Measurements from ENCODE around the gene GLP1R. TPM values are rescaled to one million over a fixed set of nuclear protein-coding genes. Genes with fewer than 3 reads are reported as not detected.

Gene GLP1R
- total RNA-seq, 1 experiment from 2014 or later, result not detected

DNA sequence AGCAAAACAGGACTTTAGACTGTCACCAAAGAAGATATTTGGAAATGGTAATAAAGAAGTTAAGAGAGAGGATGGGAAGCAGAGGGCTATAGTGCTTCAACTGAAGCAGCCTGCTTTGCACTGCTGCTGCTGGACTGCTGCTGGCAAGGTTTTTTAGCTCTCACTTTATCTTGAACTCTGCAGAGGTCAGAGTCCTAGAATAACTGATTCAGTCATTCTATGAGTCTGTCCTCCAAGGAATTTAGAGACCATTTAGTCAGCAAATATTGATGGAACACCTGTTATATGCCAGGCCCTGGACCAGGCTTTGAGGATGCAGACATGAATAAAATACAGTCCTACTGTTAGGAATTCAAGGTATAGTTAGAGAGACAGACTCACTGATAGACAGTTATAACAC lies 75.5 kb downstream of the GLP1R start:
- Histone ChIP-seq H3K4me1 (ENCODE audit: insufficient read depth, low read length) (no peaks in the 10 kb centered on the region), H3K9ac (ENCODE audit: low read length) (no peak overlapping the region), H3K9me3 (ENCODE audit: low read length) (no peaks in the 10 kb centered on the region), H3K27me3 (ENCODE audit: low read length) (peaks cover 20% of the 10 kb centered on the region), H3F3A (ENCODE audit: low read length, unreplicated experiment) (no peaks in the 10 kb centered on the region), H3K9me2 (replicated peaks; ENCODE audit: low read length) (no peaks in the 10 kb centered on the region), H3K79me2 (ENCODE audit: low read length) (no peaks in the 10 kb centered on the region), H3K36me3 (ENCODE audit: low read depth, low read length) (no peaks in the 10 kb centered on the region), H4K20me1 (ENCODE audit: low read length) (no peaks in the 10 kb centered on the region), H2AFZ (ENCODE audit: low read length) (no peak overlapping the region), H3K4me3 (ENCODE audit: low read length) (no peak overlapping the region), H3K4me2 (ENCODE audit: low read length) (no peak overlapping the region), H3K27ac (ENCODE audit: low read length) (no peak overlapping the region)
- no peak for ATAC-seq
- CTCF ChIA-PET, result no interaction called here
- BruUV-seq (replicated peaks), result no TSS peak
- POLR2A ChIA-PET (ENCODE audit: unreplicated experiment), result no interaction called here
- TF ChIP-seq, protein P1, sequence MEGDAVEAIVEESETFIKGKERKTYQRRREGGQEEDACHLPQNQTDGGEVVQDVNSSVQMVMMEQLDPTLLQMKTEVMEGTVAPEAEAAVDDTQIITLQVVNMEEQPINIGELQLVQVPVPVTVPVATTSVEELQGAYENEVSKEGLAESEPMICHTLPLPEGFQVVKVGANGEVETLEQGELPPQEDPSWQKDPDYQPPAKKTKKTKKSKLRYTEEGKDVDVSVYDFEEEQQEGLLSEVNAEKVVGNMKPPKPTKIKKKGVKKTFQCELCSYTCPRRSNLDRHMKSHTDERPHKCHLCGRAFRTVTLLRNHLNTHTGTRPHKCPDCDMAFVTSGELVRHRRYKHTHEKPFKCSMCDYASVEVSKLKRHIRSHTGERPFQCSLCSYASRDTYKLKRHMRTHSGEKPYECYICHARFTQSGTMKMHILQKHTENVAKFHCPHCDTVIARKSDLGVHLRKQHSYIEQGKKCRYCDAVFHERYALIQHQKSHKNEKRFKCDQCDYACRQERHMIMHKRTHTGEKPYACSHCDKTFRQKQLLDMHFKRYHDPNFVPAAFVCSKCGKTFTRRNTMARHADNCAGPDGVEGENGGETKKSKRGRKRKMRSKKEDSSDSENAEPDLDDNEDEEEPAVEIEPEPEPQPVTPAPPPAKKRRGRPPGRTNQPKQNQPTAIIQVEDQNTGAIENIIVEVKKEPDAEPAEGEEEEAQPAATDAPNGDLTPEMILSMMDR (conservative IDR thresholded peaks at IDR 0.05; ENCODE audit: low read depth, low read length), result no peak
- TF ChIP-seq EZH2phosphoT487 (IDR thresholded peaks at IDR 0.05; ENCODE audit: borderline replicate concordance, low read length) (no peak), EZH2 (IDR thresholded peaks at IDR 0.05; ENCODE audit: low read length, unreplicated experiment) (no peak)
- DNase-seq, result no peak
- intact Hi-C loops (cut with micrococcal nuclease), result no loop called here

DNA sequence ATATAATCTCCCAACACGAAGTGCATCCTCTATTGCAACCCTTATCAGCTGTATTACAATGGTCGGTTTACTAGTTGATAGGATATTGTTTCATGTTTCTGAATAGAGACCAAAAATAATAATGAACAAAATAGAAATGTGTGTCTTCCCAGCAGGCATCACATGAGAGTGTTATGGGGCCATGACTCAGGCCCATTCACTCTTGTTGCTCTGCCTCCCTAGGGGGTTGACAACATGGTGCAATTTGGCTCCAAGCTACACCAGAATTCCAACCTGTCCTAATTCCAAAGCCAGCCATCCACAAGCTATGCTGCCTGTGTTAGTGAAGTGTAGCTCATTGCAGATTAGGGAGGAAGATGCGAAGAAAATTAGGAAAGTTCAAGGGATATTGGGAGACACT lies 79.5 kb downstream of the GLP1R start:
- H3K9me3 ChIP-seq (ENCODE audit: low read length), result no peaks in the 10 kb centered on the region
- ChIA-PET CTCF (no interaction called here), POLR2A (ENCODE audit: unreplicated experiment) (no interaction called here)
- H3K36me3 ChIP-seq (ENCODE audit: low read depth, low read length), result no peaks in the 10 kb centered on the region
- intact Hi-C loops (cut with micrococcal nuclease), result no loop called here
- DNase-seq (no peak), ATAC-seq (no peak)
- H3K79me2 ChIP-seq (ENCODE audit: low read length), result no peaks in the 10 kb centered on the region
- TF ChIP-seq, protein P1 (conservative IDR thresholded peaks at IDR 0.05; ENCODE audit: low read depth, low read length), result no peak
- no peak for TF ChIP-seq EZH2 (IDR thresholded peaks at IDR 0.05; ENCODE audit: low read length, unreplicated experiment)
- TF ChIP-seq EZH2phosphoT487 (IDR thresholded peaks at IDR 0.05; ENCODE audit: borderline replicate concordance, low read length), result no peak
- no peak overlapping the region for H2AFZ ChIP-seq (ENCODE audit: low read length)
- H3K27ac ChIP-seq (ENCODE audit: low read length), result no peak overlapping the region
- no peak overlapping the region for H3K4me3 ChIP-seq (ENCODE audit: low read length)
- H3K4me2 ChIP-seq (ENCODE audit: low read length), result no peak overlapping the region
- no peaks in the 10 kb centered on the region for H3K4me1 ChIP-seq (ENCODE audit: insufficient read depth, low read length)
- H4K20me1 ChIP-seq (ENCODE audit: low read length), result no peaks in the 10 kb centered on the region
- H3K9ac ChIP-seq (ENCODE audit: low read length), result no peak overlapping the region
- no peaks in the 10 kb centered on the region for H3F3A ChIP-seq (ENCODE audit: low read length, unreplicated experiment)
- no TSS peak for BruUV-seq (replicated peaks)
- peaks cover 11% of the 10 kb centered on the region for H3K27me3 ChIP-seq (ENCODE audit: low read length)
- H3K9me2 ChIP-seq (replicated peaks; ENCODE audit: low read length), result no peaks in the 10 kb centered on the region

- Histone ChIP-seq H4K20me1 (ENCODE audit: low read length) (no peaks in the 10 kb centered on the region), H3K79me2 (ENCODE audit: low read length) (no peaks in the 10 kb centered on the region), H3K4me3 (ENCODE audit: low read length) (no peak overlapping the region), H3K27ac (ENCODE audit: low read length) (no peak overlapping the region), H3F3A (ENCODE audit: low read length, unreplicated experiment) (no peaks in the 10 kb centered on the region), H3K27me3 (ENCODE audit: low read length) (peaks cover 14% of the 10 kb centered on the region), H3K9me3 (ENCODE audit: low read length) (no peaks in the 10 kb centered on the region), H3K4me2 (ENCODE audit: low read length) (no peak overlapping the region), H2AFZ (ENCODE audit: low read length) (no peak overlapping the region), H3K9me2 (replicated peaks; ENCODE audit: low read length) (no peaks in the 10 kb centered on the region), H3K9ac (ENCODE audit: low read length) (no peak overlapping the region), H3K36me3 (ENCODE audit: low read depth, low read length) (no peaks in the 10 kb centered on the region), H3K4me1 (ENCODE audit: insufficient read depth, low read length) (no peaks in the 10 kb centered on the region)
- TF ChIP-seq EZH2 (IDR thresholded peaks at IDR 0.05; ENCODE audit: low read length, unreplicated experiment) (no peak), EZH2phosphoT487 (IDR thresholded peaks at IDR 0.05; ENCODE audit: borderline replicate concordance, low read length) (no peak)
- TF ChIP-seq, protein P1 (conservative IDR thresholded peaks at IDR 0.05; ENCODE audit: low read depth, low read length), result no peak
- intact Hi-C loops (cut with micrococcal nuclease), result no loop called here
- CTCF ChIA-PET, result no interaction called here
- BruUV-seq (replicated peaks), result no TSS peak
- ATAC-seq (no peak), DNase-seq (no peak)
- POLR2A ChIA-PET (ENCODE audit: unreplicated experiment), result no interaction called here
These were observed 80.3 kb downstream of the GLP1R start for GRCh38 chr6:39128832-39129231.
